LNCAP (cell line): ENCODE measurements around the gene IGSF22.

Experiments used
- TF ChIP-seq, protein P1 (sequence below): fragments of 450-650 bp; IDR thresholded peaks from 2 replicates; pipeline ENCODE4 v1.5.1; 2017; ENCODE audit warnings: mild to moderate bottlenecking

The IGSF22 gene

DNA sequence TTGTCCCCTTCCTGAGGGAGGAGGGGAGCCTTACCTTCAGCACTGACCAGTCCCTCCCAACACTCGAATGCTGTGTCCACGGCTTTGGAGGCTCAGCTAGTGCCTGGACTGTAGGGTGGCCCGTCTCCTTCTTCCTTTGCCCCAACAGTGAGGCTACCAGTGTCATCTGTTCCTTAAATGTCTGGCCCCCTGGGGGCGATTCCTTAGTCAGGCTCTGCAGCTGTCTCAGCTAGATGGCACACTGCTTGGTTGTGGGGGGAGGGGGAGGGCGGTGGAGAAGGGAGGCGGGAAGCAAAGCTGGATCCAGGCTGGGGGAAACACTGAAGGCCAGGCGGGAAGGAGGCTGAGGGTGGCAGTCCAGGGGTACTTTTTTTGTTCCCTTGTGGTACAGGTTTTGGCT, at the start of gene IGSF22:
Gene IGSF22 (minus strand): TSS at position 149 of the 400 bp plus-strand sequence. CDS start 1,952 bp downstream, outside the sequence.
- TF ChIP-seq, protein P1, sequence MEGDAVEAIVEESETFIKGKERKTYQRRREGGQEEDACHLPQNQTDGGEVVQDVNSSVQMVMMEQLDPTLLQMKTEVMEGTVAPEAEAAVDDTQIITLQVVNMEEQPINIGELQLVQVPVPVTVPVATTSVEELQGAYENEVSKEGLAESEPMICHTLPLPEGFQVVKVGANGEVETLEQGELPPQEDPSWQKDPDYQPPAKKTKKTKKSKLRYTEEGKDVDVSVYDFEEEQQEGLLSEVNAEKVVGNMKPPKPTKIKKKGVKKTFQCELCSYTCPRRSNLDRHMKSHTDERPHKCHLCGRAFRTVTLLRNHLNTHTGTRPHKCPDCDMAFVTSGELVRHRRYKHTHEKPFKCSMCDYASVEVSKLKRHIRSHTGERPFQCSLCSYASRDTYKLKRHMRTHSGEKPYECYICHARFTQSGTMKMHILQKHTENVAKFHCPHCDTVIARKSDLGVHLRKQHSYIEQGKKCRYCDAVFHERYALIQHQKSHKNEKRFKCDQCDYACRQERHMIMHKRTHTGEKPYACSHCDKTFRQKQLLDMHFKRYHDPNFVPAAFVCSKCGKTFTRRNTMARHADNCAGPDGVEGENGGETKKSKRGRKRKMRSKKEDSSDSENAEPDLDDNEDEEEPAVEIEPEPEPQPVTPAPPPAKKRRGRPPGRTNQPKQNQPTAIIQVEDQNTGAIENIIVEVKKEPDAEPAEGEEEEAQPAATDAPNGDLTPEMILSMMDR, result no peak

DNA sequence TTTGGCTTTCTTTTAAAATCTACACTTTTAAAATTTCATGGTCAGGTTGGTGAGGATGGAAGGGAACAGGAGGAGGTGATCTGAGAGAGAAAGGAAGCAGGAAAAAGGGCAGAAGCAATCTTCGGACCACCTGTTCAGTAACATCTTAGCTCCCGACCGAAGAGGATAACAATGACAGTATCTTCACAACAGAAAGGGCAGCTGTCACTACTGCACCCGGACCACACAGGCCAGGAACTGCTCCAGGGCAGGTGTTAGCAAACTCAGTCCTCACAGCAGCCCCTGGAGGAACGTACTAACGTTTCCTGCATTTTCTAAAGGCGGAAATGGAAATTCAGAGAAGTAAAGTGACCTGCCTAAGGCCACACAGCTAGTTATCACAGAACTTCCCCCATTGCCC, 48.8 kb upstream of the IGSF22 start:
- TF ChIP-seq, protein P1, result no peak

DNA sequence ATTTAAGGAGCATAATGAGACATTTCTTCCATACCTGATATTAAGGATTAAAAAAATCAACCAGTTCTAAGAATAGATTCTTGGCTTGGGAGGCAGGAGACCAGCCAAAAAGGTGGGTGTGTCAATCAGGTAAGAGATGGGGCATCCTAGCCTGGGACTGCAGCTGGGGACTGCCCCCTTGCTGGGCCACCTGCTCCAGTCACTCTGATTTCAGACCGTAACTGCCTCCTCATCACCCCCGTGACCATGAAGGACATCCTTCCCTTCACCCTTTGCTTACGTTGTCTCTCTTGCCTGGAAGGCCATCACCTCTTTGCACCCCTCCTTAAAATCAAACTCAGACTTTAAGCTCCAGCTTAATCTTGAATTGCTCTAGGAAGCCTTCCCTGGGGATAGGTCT, 47.7 kb upstream of the IGSF22 start:
- TF ChIP-seq, protein P1, result no peak

DNA sequence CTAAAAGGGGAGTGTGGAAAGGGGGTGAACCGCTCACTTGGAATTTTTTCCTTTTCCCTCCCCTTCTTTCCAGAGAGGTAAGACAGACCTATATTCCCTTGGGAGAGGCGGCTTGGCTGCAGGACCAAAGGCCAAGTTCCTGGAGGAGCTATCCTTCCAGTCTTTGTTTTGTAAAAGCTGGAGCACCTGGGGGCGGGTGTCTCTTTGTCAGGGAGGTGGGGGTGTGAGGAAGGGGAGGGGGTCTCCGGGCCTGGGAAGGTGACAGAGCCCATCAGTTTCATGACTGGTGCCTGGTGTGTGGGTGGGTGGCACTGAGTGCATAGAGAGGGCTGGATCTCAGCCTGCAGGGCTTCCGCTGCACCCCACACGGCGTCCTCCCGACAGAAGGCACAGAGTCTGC, 47.1 kb upstream of the IGSF22 start:
- TF ChIP-seq, protein P1, result no peak

DNA sequence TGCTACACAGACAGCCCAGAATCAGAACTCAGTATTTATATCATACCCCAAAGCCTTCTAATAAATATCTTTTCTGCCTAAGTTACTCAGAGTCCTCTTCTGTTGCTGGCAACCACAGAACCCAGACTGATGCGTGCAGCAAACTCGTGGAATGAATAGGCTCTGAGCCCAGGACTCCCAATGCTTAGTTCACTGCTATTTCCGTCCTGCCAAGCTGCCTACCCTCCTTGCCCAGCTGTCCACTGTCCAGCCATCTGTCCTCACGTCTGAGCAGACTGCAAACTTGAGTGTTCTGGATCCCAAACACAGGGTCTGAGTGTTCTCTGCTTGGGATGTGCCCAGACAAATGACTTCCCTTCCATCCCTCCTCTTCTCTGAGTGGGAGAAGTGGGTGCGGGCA, 46.2 kb upstream of the IGSF22 start:
- TF ChIP-seq, protein P1, result no peak

DNA sequence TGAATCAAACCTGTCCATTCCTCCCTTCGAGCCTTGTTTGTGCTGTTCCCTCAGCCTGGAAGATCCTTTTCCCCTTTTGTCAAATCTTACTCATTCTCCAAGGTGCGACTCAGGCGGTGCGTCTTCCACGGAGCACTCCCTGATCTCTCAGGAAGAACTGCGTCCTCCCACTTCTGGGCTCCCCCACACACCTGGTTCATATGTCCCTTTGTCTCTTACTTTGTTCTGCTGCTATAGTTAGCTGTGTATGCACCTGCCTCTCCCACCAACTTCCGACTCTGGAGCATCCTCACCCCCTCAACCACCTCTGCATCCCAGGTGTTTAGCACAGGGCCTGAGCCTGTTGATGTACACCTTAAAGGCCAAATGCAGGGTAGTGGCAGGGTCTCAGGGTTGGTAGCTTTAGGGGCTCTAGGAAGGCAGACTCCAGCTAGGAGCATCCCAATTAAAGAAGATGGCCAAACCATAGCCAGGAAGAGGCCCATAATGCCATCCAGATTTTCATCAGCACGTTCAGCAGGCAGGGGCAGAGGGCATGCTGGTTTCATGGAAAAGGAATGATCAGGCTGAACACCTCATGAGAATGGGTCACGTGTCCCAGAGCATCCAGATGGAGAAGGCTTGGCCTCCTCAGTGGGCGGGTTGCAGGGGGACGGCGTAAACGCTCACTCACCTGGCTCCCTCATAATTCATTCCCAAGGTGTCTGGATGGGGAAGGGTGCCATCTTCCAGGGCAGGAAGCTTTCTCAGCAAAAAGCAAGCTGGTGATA, 45.5 kb upstream of the IGSF22 start:
- TF ChIP-seq, protein P1, result no peak

DNA sequence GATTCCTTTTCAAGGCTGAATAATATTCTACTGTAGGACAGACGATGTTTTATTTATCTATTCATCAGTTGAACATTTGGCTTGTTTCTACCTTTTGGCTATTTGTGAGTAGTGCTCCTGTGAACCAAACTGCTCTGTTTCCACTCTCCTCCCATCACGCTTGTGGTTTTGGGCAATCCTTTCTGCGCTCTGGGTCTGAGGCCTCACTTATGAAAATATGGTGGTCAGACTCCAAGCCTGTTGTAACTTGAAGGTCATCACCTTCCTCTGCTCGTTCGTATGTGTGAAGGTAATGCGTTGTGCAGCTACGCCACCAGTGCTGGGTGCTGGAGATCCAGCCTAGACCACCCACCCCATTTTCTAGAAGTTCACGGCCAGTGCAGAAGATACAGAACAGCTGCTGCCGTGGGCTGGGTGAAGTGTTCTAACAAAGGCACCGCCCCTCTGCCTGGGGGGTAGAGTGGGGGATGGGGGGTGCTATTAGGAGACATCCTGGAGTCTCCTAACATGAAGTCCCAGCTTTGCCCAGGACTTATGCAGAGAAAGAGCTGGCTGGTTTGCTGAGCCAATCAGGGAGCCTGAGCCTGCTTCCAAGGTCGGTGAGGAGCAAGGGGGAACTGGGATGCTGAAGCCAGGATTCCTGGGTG, 44.6 kb upstream of the IGSF22 start:
- TF ChIP-seq, protein P1, result no peak
